OCI-LY7 (cell line): Measurements from ENCODE around the gene C19orf25. TPM values are rescaled to one million over a fixed set of nuclear protein-coding genes. Genes with fewer than 3 reads are reported as not detected.

Experiments
- BruUV-seq: library from RNA; stranded (reverse); fragments of 400-500 nt; replicated peaks from 2 replicates; lab custom pipeline; 2021; lab: Mats Ljungman, UMichigan
- CTCF ChIA-PET: fragments of 300-600 bp; sonication (Branson Sonifier 250); formaldehyde crosslinking; loops from one replicate; lab custom pipeline; 2022; ENCODE audit warnings: antibody characterized with exemption; ENCODE audit not compliant: unreplicated experiment; lab: Charles Lee
- POLR2A ChIA-PET: fragments of 300-600 bp; sonication (Branson Sonifier 250); formaldehyde crosslinking; loops from one replicate; lab custom pipeline; 2022; ENCODE audit warnings: antibody characterized with exemption; lab: Charles Lee
- DNase-seq: peaks from one replicate; pipeline ENCODE4 v3.0.0-alpha.2; 2015; ENCODE audit warnings: low spot score
- H2AFZ ChIP-seq: fragments of 200-600 bp; sonication (generic), shearing (Covaris generic); 2 replicates; pipeline ENCODE4 v1.6.1; 2014; ENCODE audit warnings: mild to moderate bottlenecking, antibody characterized with exemption, low read length, moderate library complexity
- H3K27ac ChIP-seq: fragments of 200-600 bp; sonication (generic); 2 replicates; pipeline ENCODE4 v1.5.1; 2014; ENCODE audit warnings: mixed run types, low read depth, mild to moderate bottlenecking, moderate library complexity, low read length, inconsistent platforms; ENCODE audit not compliant: poor library complexity, severe bottlenecking
- H3K36me3 ChIP-seq: fragments of 200-600 bp; sonication (generic); 2 replicates; pipeline ENCODE4 v1.6.1; 2014; ENCODE audit warnings: mild to moderate bottlenecking, antibody characterized with exemption, low read length, moderate library complexity, mixed read lengths; ENCODE audit not compliant: insufficient read depth
- H3K4me1 ChIP-seq: fragments of 200-600 bp; sonication (generic); 2 replicates; pipeline ENCODE4 v1.5.1; 2014; ENCODE audit warnings: mild to moderate bottlenecking, low read length; ENCODE audit not compliant: insufficient read depth, poor library complexity, severe bottlenecking
- H3K4me2 ChIP-seq: fragments of 200-600 bp; sonication (generic); 2 replicates; pipeline ENCODE4 v1.6.1; 2014; ENCODE audit warnings: mild to moderate bottlenecking, low read length
- H3K4me3 ChIP-seq: fragments of 200-600 bp; sonication (generic); 2 replicates; pipeline ENCODE4 v1.5.1; 2014; ENCODE audit warnings: mild to moderate bottlenecking, low read depth, low read length; ENCODE audit not compliant: poor library complexity, severe bottlenecking
- H3K79me2 ChIP-seq: fragments of 200-600 bp; sonication (generic); 2 replicates; pipeline ENCODE4 v1.6.1; 2016; ENCODE audit warnings: low read depth, mild to moderate bottlenecking, low read length, moderate library complexity, mixed read lengths; ENCODE audit not compliant: insufficient read depth
- H3K9me2 ChIP-seq: fragments of 200-600 bp; sonication (generic); 2 replicates; pipeline ENCODE4 v1.6.1; 2016; ENCODE audit warnings: mild to moderate bottlenecking, low read length, mixed read lengths; ENCODE audit not compliant: insufficient read depth
- H3K9me3 ChIP-seq: fragments of 200-600 bp; sonication (generic); 2 replicates; pipeline ENCODE4 v1.6.1; 2014; ENCODE audit warnings: mild to moderate bottlenecking, mixed run types, low read length, mixed read lengths
- H4K20me1 ChIP-seq: fragments of 200-600 bp; sonication (generic); 2 replicates; pipeline ENCODE4 v1.6.1; 2014; ENCODE audit warnings: mild to moderate bottlenecking, antibody characterized with exemption, low read length, moderate library complexity, mixed read lengths; ENCODE audit not compliant: insufficient read depth
- CTCF ChIP-seq: fragments of 200-600 bp; sonication (generic); conservative IDR thresholded peaks from 2 replicates; pipeline ENCODE4 v1.5.1; 2014; ENCODE audit warnings: mild to moderate bottlenecking, antibody characterized with exemption, low read length, moderate library complexity, mixed read lengths
- EZH2phosphoT487 ChIP-seq: fragments of 200-600 bp; sonication (generic); IDR thresholded peaks from 2 replicates; pipeline ENCODE4 v1.6.1; 2018; ENCODE audit warnings: low read depth, borderline replicate concordance, mild to moderate bottlenecking, mixed run types, antibody characterized with exemption, low read length, moderate library complexity, mixed read lengths
- intact Hi-C: fragments of 100-400 bp; cut with micrococcal nuclease; formaldehyde crosslinking; loops from one replicate; pipeline ENCODE4 v1.10.0; 2022; ENCODE audit not compliant: unreplicated experiment
- total RNA-seq, 2 experiments: library from RNA; depleted of rRNA in 1 of 2; stranded (reverse); fragments of >200 nt in 1 of 2; shearing (Covaris generic) in 1 of 2; gene quantifications; 2 replicates each; pipeline ENCODE4 v1.2.3, GENCODE V29; 2014 to 2022

Gene C19orf25
- total RNA-seq, 2 experiments from 2014 or later: 45.6 to 58.6 TPM

GRCh38 chr19:1467490-1468273, 11.3 kb downstream of the C19orf25 start:
- H3K4me2 ChIP-seq: no peak overlapping the region
- no peaks in the 10 kb centered on the region for H3K79me2 ChIP-seq
- H3K9me2 ChIP-seq: no peaks in the 10 kb centered on the region
- CTCF ChIA-PET: no interaction called here
- no peaks in the 10 kb centered on the region for H3K9me3 ChIP-seq
- DNase-seq: no peak
- POLR2A ChIA-PET: no interaction called here
- H3K36me3 ChIP-seq: no peaks in the 10 kb centered on the region
- peaks cover 16% of the 10 kb centered on the region for H3K4me1 ChIP-seq
- peaks cover 7% of the 10 kb centered on the region; the same call in 1 of the 2 replicates for H4K20me1 ChIP-seq
- no peak overlapping the region for H2AFZ ChIP-seq
- BruUV-seq: no TSS peak
- no peak overlapping the region for H3K4me3 ChIP-seq
- H3K27ac ChIP-seq: no peak overlapping the region
- intact Hi-C loops: no loop called here
- TF ChIP-seq EZH2phosphoT487: no peak
- TF ChIP-seq CTCF: no peak

GRCh38 chr19:1467215-1467489, 11.9 kb downstream of the C19orf25 start:
- H3K4me3 ChIP-seq: no peak overlapping the region
- no peak overlapping the region for H2AFZ ChIP-seq
- intact Hi-C loops: no loop called here
- H3K4me2 ChIP-seq: no peak overlapping the region
- no peaks in the 10 kb centered on the region for H3K9me2 ChIP-seq
- H3K36me3 ChIP-seq: no peaks in the 10 kb centered on the region
- H3K27ac ChIP-seq: no peak overlapping the region
- no peak for DNase-seq
- H3K4me1 ChIP-seq: peaks cover 16% of the 10 kb centered on the region
- no TSS peak for BruUV-seq
- H3K79me2 ChIP-seq: no peaks in the 10 kb centered on the region
- peaks cover 7% of the 10 kb centered on the region; the same call in 1 of the 2 replicates for H4K20me1 ChIP-seq
- no peak for TF ChIP-seq EZH2phosphoT487
- TF ChIP-seq CTCF: no peak
- CTCF ChIA-PET: no interaction called here
- no peaks in the 10 kb centered on the region for H3K9me3 ChIP-seq
- POLR2A ChIA-PET: no interaction called here

- Histone ChIP-seq H2AFZ (no peak overlapping the region), H3K9me3 (no peaks in the 10 kb centered on the region), H4K20me1 (peaks cover 7% of the 10 kb centered on the region; the same call in 1 of the 2 replicates), H3K79me2 (no peaks in the 10 kb centered on the region), H3K27ac (no peak overlapping the region), H3K4me1 (peaks cover 14% of the 10 kb centered on the region), H3K36me3 (no peaks in the 10 kb centered on the region), H3K4me2 (no peak overlapping the region), H3K9me2 (no peaks in the 10 kb centered on the region), H3K4me3 (no peak overlapping the region)
- intact Hi-C loops: no loop called here
- no TSS peak for BruUV-seq
- ChIA-PET POLR2A (no interaction called here), CTCF (no interaction called here)
- TF ChIP-seq EZH2phosphoT487 (no peak), CTCF (no peak)
- no peak for DNase-seq
Observed at GRCh38 chr19:1466461-1467214, 12.4 kb downstream of the C19orf25 start.
